Measurements from ENCODE around the gene GP1BB.

GP1BB gene

GRCh38 chr22:19742160-19743066 lies 19.1 kb downstream of the GP1BB start:
- DNase-seq (ENCODE audit: low read depth) = no peak

DNA sequence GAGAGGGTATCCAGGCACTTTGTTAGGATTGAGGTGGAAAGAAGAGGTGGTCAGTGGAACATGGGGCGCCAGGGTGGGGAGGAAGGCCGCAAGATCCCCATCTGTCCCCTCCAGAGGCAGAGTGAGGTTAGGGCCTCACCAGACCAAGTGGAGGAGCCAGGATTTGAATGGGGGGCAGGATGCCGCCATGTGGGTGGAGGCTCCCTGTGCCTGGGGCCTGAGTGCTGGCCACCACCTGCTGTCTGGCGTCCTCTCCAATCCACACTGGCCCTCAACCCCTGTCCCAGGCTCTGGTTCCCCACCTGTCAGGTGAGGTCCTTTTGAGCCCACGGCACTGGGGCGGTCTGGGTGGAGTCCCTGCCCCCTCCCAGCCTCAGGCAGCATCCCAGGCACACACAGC lies 19.7 kb downstream of the GP1BB start:
- DNase-seq (ENCODE audit: low read depth) = no peak

DNA sequence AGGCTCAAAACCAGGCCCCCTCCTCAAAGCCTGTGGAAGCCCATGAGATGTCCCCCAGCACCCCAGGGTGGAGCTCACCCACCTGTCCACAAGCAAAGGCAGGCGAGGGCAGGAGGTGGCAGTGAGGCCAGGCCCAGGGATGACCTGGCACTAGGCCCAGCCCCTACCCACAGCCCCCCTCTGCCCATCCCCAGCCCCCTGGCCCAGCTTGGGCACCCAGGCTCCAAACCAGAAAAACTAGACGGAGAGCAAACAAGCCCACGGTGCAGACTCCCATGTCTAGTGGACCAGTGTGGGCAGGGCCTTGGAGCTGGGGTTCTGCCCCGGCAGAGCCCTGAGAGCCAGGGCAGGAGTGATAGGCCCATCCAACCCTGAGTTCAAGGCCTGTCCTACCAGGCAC lies 20.3 kb downstream of the GP1BB start:
- DNase-seq (ENCODE audit: low read depth) = no peak

DNA sequence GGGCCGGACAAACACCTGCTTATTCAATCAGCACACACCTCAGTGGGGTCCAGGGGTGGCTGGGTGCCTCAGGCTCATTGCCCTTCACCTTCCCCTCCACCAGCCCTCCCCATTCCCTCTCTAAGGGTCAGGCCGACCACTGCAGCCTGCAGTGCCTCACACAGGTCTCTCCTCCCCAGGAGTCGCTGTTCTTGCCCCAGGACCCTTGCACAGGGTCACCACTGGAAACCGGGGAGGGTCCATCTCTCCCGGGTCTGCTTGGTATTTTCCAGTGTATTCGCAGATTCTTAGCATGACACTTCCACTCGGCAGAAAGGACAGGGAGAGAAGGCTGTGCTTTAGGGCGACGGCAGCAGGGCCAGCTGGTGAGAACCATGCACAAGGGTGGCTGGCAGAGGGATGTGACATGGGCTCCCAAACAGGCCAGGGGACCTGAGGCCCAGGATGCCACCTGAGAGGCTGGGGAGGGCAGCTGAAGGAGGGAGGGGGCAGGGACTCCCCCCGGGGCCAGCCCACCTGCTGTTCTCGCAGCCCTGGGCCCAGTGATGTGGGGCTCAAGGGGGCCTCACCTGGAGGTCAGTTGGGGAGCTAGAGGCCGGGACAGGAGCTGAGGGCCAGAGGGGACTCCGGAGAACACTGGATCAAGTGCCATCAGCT lies 21.1 kb downstream of the GP1BB start:
- no peak for DNase-seq (ENCODE audit: low read depth)

DNA sequence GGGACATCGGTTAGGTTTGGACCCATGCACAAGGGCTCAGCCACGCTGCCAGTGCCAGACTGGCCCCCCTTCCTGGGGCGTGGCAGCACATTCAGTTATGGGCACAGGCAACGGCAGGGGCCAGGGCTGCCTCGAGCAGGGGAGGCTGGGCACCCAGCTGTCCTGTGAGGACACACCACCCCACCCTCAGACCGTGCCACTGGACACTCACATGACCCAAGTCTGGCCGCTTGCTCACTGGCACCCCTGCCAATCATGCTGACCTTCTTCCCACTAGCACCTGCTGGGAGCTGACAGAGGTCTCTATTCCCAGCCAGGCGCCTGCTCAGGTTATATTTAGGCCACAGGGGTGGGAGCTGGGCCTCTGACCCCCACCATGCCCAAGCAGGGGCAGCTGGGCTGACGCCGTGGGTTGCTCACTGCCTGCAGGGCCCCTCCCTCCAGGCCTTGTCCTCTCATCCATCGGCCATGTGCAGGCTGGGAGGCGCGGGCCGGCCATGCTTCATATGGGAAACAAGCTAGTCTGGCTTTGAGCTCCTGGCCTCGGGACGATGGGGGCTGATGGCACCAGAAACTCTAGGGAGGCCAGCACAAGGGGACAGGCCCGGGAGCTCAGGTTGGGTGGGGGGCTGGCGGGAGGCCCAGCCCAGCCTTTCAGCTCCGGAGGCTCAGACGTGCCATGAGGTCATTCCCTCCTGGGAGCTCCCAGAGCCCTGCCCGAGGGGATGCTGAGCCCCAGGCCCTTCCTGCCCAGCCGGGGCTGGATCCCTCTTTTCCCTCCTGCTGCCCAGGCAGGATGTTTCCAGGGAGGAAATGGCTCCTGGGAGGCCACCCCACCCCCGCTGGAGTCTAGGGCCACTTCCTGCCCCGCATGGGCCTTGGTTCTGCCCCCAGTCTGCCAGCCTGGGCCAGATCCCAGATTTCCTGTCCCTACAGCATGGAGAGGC lies 22.1 kb downstream of the GP1BB start:
- DNase-seq (ENCODE audit: low read depth) = no peak

GRCh38 chr22:19746726-19747125 lies 23.4 kb downstream of the GP1BB start:
- DNase-seq (ENCODE audit: low read depth) = no peak

GRCh38 chr22:19747551-19747950 lies 24.2 kb downstream of the GP1BB start:
- no peak for DNase-seq (ENCODE audit: low read depth)

DNA sequence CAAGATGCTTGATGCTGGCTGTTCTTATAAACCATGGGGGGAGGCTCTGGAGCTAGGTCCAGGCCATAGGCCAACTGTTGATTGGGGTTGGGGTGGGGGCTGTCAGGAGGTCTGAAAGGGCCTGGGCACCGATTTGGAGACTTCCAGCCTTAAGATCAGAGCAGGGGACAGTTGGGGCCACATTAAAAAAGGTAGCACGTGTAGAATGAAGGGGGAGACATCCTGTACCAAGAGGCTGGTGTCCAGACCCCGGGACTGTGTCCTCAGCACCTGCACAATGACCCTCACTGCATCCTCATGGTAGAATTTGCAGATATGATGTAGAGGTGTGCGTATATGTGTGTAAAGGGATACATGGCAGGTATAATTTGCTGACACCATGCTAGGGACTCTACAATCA lies 24.8 kb downstream of the GP1BB start:
- DNase-seq (ENCODE audit: low read depth) = no peak

DNA sequence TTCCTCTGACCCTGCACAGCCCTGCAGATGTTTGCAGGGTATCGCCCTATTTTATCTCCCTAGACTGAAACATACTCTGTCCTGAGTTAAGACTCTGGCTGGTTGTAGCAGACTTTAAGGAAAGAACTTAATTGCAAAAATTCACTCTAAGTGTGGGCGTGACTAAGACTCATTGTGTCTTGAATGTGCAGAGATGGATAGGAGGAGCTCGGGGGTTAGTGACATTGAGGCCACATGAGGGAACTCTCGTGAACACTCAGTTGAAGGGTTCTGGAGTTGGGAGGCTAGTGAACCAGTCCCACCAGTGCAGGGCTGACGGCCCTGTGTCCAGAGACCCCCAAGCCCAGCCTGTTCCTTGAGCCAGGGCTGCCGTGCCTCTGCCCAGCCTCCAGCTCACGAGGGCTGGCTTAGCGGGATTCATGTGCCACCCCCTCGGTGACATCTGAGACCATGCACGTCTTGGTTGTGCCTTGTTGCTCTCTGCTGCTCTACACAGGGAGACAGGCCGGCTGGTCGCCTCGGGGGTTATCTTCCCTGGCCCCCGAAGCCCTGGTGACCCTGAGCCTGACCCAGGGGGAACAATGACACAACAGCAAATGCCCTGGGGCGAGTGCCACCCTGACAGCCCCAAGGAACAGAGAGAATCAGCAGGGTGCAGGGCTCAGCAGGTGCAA lies 25.8 kb downstream of the GP1BB start:
- no peak for DNase-seq (ENCODE audit: low read depth)

DNA sequence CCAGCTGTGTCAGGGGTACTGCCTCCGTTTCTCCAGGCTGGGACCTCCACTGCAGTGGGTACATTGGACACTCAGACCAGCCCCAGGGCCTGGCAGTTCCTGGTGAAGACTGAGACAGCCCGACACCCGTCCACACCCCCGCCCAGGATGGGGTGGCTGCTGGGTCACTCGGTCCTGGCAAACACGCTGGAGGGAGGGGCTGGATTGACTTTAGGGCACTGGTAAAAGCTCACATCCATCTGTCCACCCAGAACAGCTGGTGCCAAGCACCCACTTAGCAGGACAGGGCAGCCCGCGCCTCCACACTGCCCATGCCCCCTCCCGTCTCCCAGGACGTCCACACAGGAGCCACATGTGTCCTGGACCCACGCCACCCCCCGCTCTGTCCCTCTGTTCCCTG lies 26.5 kb downstream of the GP1BB start:
- DNase-seq (ENCODE audit: low read depth) = no peak

DNA sequence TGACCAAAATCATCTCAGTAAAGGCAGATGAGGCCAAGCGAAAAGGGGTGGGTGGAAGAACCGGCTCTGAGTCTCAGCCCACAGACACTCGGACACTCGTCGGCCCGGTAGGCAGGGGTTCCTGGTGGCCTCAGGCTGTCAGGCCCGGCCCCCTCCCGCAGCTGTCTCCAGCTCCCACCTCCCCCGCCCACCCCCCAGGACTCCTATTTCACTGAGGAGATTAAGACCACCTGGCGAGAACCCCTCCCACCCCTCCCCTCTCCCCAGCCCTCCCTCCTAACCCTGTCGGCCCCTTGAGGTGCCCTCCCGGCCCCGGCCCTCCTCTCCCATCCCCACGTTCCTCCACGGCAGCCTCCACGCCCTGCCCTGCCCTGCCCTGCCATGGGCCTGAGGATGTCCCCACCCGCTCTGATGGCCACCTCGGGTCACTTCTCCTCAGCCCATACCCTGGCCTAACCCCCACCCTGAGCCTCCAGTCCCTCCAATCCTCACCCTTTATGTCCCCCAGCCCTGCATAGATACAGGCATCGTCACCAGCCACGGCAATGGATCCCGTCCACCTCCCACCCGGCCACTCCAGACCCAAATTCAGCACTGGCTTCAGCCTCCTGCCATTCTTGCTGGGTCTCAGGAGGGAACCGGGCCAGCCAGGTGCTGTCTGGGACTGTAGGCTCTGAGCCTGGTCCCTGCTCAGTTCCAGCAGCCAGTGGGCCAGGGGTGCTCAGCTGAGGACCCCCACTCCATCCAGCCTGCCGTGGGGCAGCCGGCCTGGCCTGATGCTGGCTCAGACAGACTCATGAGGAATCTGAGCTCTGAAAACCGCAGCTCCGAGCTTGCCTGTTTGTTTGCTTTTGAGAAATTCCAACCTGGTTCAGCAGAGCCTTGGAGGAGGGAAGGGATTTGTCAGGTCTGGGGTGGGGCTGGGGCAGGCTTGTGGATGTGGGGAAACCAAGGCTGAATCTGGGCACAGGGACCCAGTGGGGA lies 27.5 kb downstream of the GP1BB start:
- no peak for DNase-seq (ENCODE audit: low read depth)

- DNase-seq (ENCODE audit: low read depth) = no peak
Measured at GRCh38 chr22:19751497-19752245, 28.3 kb downstream of the GP1BB start.

GRCh38 chr22:19753090-19753842 lies 29.9 kb downstream of the GP1BB start:
- no peak for DNase-seq (ENCODE audit: low read depth)

DNA sequence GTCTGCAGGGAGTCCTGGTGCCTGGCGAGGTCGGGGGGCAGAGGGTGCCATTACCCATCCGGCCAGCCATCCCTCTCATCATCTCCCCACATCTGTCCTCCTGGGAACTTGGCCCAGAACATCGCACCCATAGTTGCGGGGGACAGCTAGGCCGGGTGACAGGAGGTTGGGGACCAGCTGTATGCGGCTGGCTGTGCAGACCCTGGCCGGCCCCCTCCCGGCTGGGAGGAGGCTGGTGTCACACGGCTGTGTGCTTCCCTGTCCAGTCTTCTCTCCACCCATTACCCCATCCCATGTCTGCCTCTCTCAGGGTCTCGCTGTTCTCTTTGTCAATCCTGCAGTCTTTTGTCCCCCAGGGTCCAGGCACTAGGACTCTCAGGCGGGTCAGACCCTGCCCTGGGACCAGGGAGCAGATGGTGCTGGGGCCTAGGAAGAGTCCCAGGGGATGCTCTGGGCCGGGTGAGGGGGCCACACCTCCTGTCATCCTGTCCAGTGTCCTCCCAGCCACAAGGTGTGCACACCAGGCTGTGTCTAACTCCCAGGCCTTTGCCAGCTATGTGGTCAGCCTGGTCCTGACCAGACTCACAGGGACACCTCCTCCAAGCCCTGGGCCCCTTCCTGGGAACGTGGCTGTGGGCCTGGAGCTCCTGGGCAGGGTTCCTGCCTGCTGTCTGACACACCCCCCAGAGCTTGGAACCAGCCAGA lies 30.8 kb downstream of the GP1BB start:
- DNase-seq (ENCODE audit: low read depth) = no peak

GRCh38 chr22:19754701-19755144 lies 31.4 kb downstream of the GP1BB start:
- DNase-seq (ENCODE audit: low read depth) = no peak

DNA sequence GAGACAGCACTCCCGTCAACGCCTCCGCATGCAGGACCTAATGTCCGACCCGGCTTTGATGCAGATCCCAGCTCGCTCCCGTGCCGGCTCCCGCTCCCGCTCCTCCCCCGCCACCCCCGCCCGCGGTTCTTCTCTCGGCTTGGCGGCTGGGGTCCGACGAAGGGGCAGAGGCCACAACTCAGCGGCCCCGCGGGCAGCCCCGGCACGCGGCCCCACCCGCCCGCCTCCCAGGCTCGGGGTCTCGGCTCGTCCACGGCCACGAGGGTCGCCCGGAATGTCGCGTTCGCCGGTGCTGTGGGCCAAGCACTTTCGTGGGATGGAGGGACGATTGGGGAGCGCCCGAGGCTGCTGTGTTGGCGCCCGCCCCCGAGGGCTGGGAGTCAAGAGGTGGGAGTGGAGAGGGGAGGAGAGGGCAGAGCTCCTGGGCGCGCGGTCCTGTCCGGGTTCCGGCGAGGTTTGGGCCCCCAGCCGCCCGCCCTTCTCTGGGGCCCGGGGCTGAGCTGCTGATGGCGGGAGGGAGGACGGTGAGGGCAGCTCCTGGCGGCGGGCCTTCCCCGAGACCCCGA lies 31.9 kb downstream of the GP1BB start:
- DNase-seq (ENCODE audit: low read depth) = no peak

- no peak for DNase-seq (ENCODE audit: low read depth)
Measured at GRCh38 chr22:19755722-19756287, 32.5 kb downstream of the GP1BB start.

Measured in activated T-helper 1 cell treated with Interleukin-2 at 50 U/mL for 16 hours (primary cell).